GM06990 (cell line): ENCODE measurements around the gene TMC1.
"Not testable (repeated sequence)": the region's sequence is repeated elsewhere in the genome, so short reads cannot be mapped to it uniquely, and the experiment has no call there.

Experiments
- DNase-seq: peaks from one replicate; pipeline ENCODE4 v3.0.0-alpha.2; 2011; ENCODE audit not compliant: insufficient read length; ENCODE audit errors: extremely low read depth
- H3K27me3 ChIP-seq: replicated peaks from 2 replicates; pipeline ENCODE4 v1.6.0; 2011; ENCODE audit warnings: low read length; ENCODE audit not compliant: control insufficient read depth, insufficient read depth
- H3K36me3 ChIP-seq: 2 replicates; pipeline ENCODE4 v1.5.1; 2011; ENCODE audit warnings: low read length; ENCODE audit not compliant: control insufficient read depth, insufficient read depth
- H3K4me3 ChIP-seq: replicated peaks from 2 replicates; pipeline ENCODE4 v1.5.1; 2011; ENCODE audit warnings: low read depth, mild to moderate bottlenecking, control low read depth, low read length
- CTCF ChIP-seq: IDR thresholded peaks from 2 replicates; pipeline ENCODE4 v1.5.1; 2011; ENCODE audit warnings: low read length, control low read depth, mild to moderate bottlenecking, inconsistent platforms; ENCODE audit not compliant: insufficient read depth, poor library complexity, severe bottlenecking

TMC1 gene

GRCh38 chr9:72856972-72857623, 335.7 kb downstream of the TMC1 start:
- Histone ChIP-seq H3K27me3 (no peaks in the 10 kb centered on the region), H3K4me3 (no peak overlapping the region), H3K36me3 (no peaks in the 10 kb centered on the region)
- peak; percentile 56 for TF ChIP-seq CTCF
- DNase-seq = no peak

- no peak for DNase-seq
- Histone ChIP-seq H3K4me3 (no peak overlapping the region), H3K36me3 (no peaks in the 10 kb centered on the region), H3K27me3 (no peaks in the 10 kb centered on the region)
- no peak for TF ChIP-seq CTCF
Measured at GRCh38 chr9:72857624-72857996, 336.2 kb downstream of the TMC1 start.

DNA sequence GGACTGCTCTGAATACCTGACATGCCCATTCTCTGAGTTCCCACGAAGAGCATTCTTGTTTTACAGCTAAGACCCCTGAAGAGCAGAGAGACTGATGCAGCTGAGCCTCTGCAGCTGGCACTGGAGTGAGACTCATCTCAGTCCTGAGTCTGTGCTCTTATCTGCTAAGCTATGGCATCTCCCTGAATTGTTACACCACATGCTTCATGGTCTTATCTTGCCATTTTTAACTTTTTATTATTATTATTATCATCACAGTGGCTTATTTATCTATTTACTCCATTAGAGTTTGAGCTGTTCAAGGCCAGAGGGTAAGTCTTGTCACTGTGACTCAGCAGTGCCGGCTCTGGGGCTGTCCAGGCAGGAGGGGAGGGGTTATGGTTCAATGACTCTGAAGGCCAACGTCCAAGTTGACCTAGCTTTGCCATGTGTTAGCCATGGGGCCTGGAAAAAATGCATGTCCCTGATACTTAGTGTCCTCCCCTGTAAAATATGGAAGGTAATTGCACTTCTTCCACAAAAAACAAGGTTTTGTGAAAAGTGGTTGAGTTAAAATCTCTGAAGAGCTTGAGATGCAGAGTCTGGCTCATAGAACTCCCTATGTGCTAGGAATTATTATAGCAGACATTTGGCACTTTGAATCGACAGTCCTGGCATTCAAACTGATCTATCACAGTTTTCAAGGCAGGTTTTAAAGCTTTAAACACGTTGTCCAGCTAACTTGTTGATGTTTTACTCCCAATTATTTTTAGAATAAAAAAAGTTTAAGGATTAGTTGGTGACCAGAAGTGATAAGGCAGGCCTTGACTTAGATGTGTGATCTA, 336.9 kb downstream of the TMC1 start:
- no peaks in the 10 kb centered on the region for H3K36me3 ChIP-seq
- no peak for DNase-seq
- TF ChIP-seq CTCF = no peak
- H3K27me3 ChIP-seq = no peaks in the 10 kb centered on the region
- no peak overlapping the region for H3K4me3 ChIP-seq

GRCh38 chr9:72862788-72863187, 341.4 kb downstream of the TMC1 start:
- H3K4me3 ChIP-seq, H3K27me3 ChIP-seq, H3K36me3 ChIP-seq, DNase-seq: not testable (repeated sequence)

GRCh38 chr9:72863456-72864094, 342.2 kb downstream of the TMC1 start:
- no peak for DNase-seq
- Histone ChIP-seq H3K27me3 (no peaks in the 10 kb centered on the region), H3K4me3 (no peak overlapping the region), H3K36me3 (no peaks in the 10 kb centered on the region)
- TF ChIP-seq CTCF = no peak

DNA sequence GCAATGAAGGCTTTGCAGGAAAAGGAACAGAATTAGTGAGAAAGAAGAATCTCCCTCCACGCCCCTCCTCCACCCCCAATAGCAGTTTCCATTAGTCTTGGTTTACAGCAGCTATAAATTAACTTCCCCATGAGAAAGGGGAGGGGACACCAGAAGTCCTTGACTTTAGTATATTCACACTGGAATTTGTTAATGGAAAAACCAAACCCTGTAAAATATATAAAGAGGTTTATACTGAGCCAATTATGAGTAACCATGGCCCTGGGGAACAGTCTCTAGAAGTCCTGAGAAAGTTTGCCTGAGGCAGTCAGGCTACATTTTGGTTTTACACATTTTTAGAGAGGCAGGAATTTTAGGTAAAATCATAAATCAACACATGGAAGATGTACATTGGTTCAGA, 342.9 kb downstream of the TMC1 start:
- TF ChIP-seq CTCF = no peak
- no peaks in the 10 kb centered on the region for H3K36me3 ChIP-seq
- no peaks in the 10 kb centered on the region for H3K27me3 ChIP-seq
- no peak for DNase-seq
- no peak overlapping the region for H3K4me3 ChIP-seq
